B cell (primary cell): ENCODE data around the gene JCHAIN.

ENCODE experiments used
- EZH2 ChIP-seq: IDR thresholded peaks from 2 replicates; pipeline ENCODE4 v1.6.1; 2012; ENCODE audit warnings: borderline replicate concordance, low read depth, mild to moderate bottlenecking, moderate library complexity, low read length; ENCODE audit not compliant: insufficient read depth, poor library complexity, severe bottlenecking
- TF ChIP-seq, protein P1 (sequence below): fragments of 200-600 bp; IDR thresholded peaks from one replicate; pipeline ENCODE4 v1.8.0; 2022; ENCODE audit warnings: antibody characterized with exemption, mild to moderate bottlenecking

DNA sequence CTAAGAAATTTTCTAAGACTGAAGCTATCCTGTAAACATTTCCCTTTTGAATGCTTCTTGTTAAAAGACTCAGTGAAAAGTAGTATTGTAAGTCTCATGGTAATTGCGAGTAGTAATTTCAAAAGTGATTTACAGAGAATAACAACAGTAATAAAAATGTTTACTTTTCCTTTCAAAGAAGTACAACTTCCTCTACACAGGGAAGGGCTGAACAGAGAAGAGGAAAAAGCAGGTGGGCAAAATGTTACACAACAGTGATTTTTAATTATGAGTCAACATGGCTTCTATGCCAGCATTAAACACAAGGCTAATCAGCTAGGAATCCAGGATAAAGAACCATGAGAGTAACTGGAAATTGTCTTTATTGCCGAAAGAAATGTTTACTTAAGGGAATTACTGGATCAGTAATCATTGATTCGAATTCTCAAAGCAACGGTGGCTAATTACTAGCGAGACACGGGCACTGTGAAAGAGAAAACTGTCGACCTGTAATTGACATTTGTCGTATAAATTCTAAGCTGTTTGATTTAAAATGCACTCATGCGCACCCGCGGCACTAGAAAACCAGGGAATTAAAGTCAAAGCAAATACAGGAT, 37.4 kb upstream of the JCHAIN start:
- TF ChIP-seq, protein P1, sequence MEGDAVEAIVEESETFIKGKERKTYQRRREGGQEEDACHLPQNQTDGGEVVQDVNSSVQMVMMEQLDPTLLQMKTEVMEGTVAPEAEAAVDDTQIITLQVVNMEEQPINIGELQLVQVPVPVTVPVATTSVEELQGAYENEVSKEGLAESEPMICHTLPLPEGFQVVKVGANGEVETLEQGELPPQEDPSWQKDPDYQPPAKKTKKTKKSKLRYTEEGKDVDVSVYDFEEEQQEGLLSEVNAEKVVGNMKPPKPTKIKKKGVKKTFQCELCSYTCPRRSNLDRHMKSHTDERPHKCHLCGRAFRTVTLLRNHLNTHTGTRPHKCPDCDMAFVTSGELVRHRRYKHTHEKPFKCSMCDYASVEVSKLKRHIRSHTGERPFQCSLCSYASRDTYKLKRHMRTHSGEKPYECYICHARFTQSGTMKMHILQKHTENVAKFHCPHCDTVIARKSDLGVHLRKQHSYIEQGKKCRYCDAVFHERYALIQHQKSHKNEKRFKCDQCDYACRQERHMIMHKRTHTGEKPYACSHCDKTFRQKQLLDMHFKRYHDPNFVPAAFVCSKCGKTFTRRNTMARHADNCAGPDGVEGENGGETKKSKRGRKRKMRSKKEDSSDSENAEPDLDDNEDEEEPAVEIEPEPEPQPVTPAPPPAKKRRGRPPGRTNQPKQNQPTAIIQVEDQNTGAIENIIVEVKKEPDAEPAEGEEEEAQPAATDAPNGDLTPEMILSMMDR, result no peak
- TF ChIP-seq EZH2, result no peak
